NB4 (cell line): ENCODE results near the gene ENPP3.

ENCODE experiments used
- DNase-seq: peaks from one replicate; pipeline ENCODE4 v3.0.0; 2010; ENCODE audit warnings: low read depth
- H3K4me3 ChIP-seq: one replicate; pipeline ENCODE4 v1.5.1; 2011; ENCODE audit warnings: mild to moderate bottlenecking, low read depth, low read length, moderate library complexity
- CTCF ChIP-seq: IDR thresholded peaks from one replicate; pipeline ENCODE4 v1.5.1; 2012; ENCODE audit warnings: low read depth, low read length
- MAX ChIP-seq: IDR thresholded peaks from 2 replicates; pipeline ENCODE4 v1.6.1; 2011; ENCODE audit warnings: low read depth, low read length
- MYC ChIP-seq: IDR thresholded peaks from 2 replicates; pipeline ENCODE4 v1.6.1; 2011; ENCODE audit warnings: low read depth, low read length
- POLR2A ChIP-seq: IDR thresholded peaks from 2 replicates; pipeline ENCODE4 v1.6.1; 2011; ENCODE audit warnings: mild to moderate bottlenecking; ENCODE audit not compliant: insufficient read length; ENCODE audit errors: extremely low read depth

The ENPP3 gene

GRCh38 chr6:131640576-131640975, 3.5 kb downstream of the ENPP3 start:
- no peak for DNase-seq
- TF ChIP-seq MYC, result no peak
- TF ChIP-seq CTCF, result no peak
- no peak for TF ChIP-seq POLR2A
- H3K4me3 ChIP-seq, result no peak overlapping the region

GRCh38 chr6:131641554-131641953, 4.5 kb downstream of the ENPP3 start:
- DNase-seq, result no peak
- H3K4me3 ChIP-seq, result no peak overlapping the region
- TF ChIP-seq MYC (no peak), CTCF (no peak), MAX (no peak), POLR2A (no peak)

- TF ChIP-seq POLR2A, result no peak
- no peak for TF ChIP-seq MAX
- no peak overlapping the region for H3K4me3 ChIP-seq
- DNase-seq, result no peak
Observed at GRCh38 chr6:131642565-131642964, 5.5 kb downstream of the ENPP3 start.

- no peak for DNase-seq
- TF ChIP-seq MYC (no peak), POLR2A (no peak), MAX (no peak), CTCF (no peak)
- no peak overlapping the region for H3K4me3 ChIP-seq
Observed at GRCh38 chr6:131642987-131643611, 6.0 kb downstream of the ENPP3 start.

GRCh38 chr6:131643855-131644460, 6.9 kb downstream of the ENPP3 start:
- H3K4me3 ChIP-seq, result no peak overlapping the region
- TF ChIP-seq MAX, result no peak
- no peak for DNase-seq

GRCh38 chr6:131644921-131645320, 7.8 kb downstream of the ENPP3 start:
- no peak overlapping the region for H3K4me3 ChIP-seq
- TF ChIP-seq CTCF (no peak), MYC (no peak), MAX (no peak), POLR2A (no peak)
- DNase-seq, result no peak

- no peak for DNase-seq
- no peak for TF ChIP-seq CTCF
- TF ChIP-seq MAX, result no peak
- no peak for TF ChIP-seq POLR2A
- TF ChIP-seq MYC, result no peak
- no peak overlapping the region for H3K4me3 ChIP-seq
Observed at GRCh38 chr6:131645846-131646245, 8.7 kb downstream of the ENPP3 start.
